Endodermal cell (in vitro differentiated cells): ENCODE results near the gene CEP112. TPM values are rescaled to one million over a fixed set of nuclear protein-coding genes. Genes with fewer than 3 reads are reported as not detected.

Experiments used
- DNase-seq: peaks from one replicate; pipeline ENCODE4 v3.0.0-alpha.2; 2017
- H3K27ac ChIP-seq: 2 replicates; pipeline ENCODE4 v1.5.1; 2013; ENCODE audit warnings: mild to moderate bottlenecking, low read depth, low read length, moderate library complexity
- H3K27me3 ChIP-seq: 2 replicates; pipeline ENCODE4 v1.6.1; 2013; ENCODE audit warnings: mild to moderate bottlenecking, low read length, moderate library complexity; ENCODE audit not compliant: insufficient read depth, control insufficient read depth, poor library complexity, severe bottlenecking
- H3K36me3 ChIP-seq: 2 replicates; pipeline ENCODE4 v1.7.0; 2013; ENCODE audit warnings: mild to moderate bottlenecking, low read length, moderate library complexity; ENCODE audit not compliant: control insufficient read depth, insufficient read depth
- H3K4me1 ChIP-seq: one replicate; pipeline ENCODE4 v1.7.0; 2013; ENCODE audit warnings: low read length; ENCODE audit not compliant: control insufficient read depth, insufficient read depth
- H3K4me3 ChIP-seq: 2 replicates; pipeline ENCODE4 v1.5.1; 2013; ENCODE audit warnings: mild to moderate bottlenecking, low read length, moderate library complexity
- H3K9ac ChIP-seq: 2 replicates; pipeline ENCODE4 v1.6.1; 2013; ENCODE audit warnings: mild to moderate bottlenecking, low read length, moderate library complexity; ENCODE audit not compliant: poor library complexity, severe bottlenecking; ENCODE audit errors: extremely low read depth
- H3K9me3 ChIP-seq: 2 replicates; pipeline ENCODE4 v1.6.1; 2013; ENCODE audit warnings: mild to moderate bottlenecking, low read length, moderate library complexity; ENCODE audit not compliant: control insufficient read depth
- H3K27ac Mint-ChIP-seq: 2 replicates; pipeline ENCODE4 v1.8.0; 2020; ENCODE audit warnings: mixed read lengths
- H3K27me3 Mint-ChIP-seq: 2 replicates; pipeline ENCODE4 v1.8.0; 2021; ENCODE audit warnings: mild to moderate bottlenecking, mixed read lengths; ENCODE audit not compliant: insufficient read depth
- H3K36me3 Mint-ChIP-seq: 2 replicates; pipeline ENCODE4 v1.8.0; 2020; ENCODE audit warnings: low read depth, mixed read lengths
- H3K4me1 Mint-ChIP-seq: 2 replicates; pipeline ENCODE4 v1.8.0; 2020; ENCODE audit warnings: mixed read lengths
- H3K4me3 Mint-ChIP-seq: 2 replicates; pipeline ENCODE4 v1.8.0; 2020; ENCODE audit warnings: mild to moderate bottlenecking, moderate library complexity, mixed read lengths
- H3K9me3 Mint-ChIP-seq: 2 replicates; pipeline ENCODE4 v1.8.0; 2020; ENCODE audit warnings: mild to moderate bottlenecking, mixed read lengths
- WGBS, 2 experiments: methylation state at CpG; one replicate each; pipeline versions ENCODE4 v1.1.5 to v1.1.7; 2013; ENCODE audit warnings: missing lambda C conversion rate in 2 of 2, mixed read lengths in 1 of 2; ENCODE audit not compliant: insufficient coverage in 1 of 2, insufficient read length in 1 of 2; 5-methylcytosine and 5-hydroxymethylcytosine counted together
- total RNA-seq, 2 donors: library from RNA; stranded (reverse); fragmentation: NEBNext Ultra II Directional in 1 of 2; extraction: Animal tissue kit (Norgen Biotek cat#: 25700) in 1 of 2; gene quantifications; 2 replicates in 1 of 2; 3 replicates in 1 of 2; pipeline ENCODE4 v1.2.1, GENCODE V29; 2021
- TF ChIP-seq, protein P1 (sequence below): fragments of 200-600 bp; sonication (generic); conservative IDR thresholded peaks from 2 replicates; pipeline ENCODE4 v1.5.0; 2021; ENCODE audit warnings: antibody characterized with exemption, mild to moderate bottlenecking

Gene CEP112
- total RNA-seq, 2 donors from 2014 or later = 15.2 to 21.4 TPM

GRCh38 chr17:65820811-65821210 lies 371.1 kb downstream of the CEP112 start:
- Mint-ChIP-seq H3K27ac (no peak overlapping the region), H3K4me3 (no peak overlapping the region), H3K27me3 (no peaks in the 10 kb centered on the region), H3K4me1 (no peaks in the 10 kb centered on the region), H3K9me3 (no peaks in the 10 kb centered on the region), H3K36me3 (no peaks in the 10 kb centered on the region)
- no peaks in the 10 kb centered on the region for H3K36me3 ChIP-seq
- no peak for DNase-seq
- TF ChIP-seq, protein P1, sequence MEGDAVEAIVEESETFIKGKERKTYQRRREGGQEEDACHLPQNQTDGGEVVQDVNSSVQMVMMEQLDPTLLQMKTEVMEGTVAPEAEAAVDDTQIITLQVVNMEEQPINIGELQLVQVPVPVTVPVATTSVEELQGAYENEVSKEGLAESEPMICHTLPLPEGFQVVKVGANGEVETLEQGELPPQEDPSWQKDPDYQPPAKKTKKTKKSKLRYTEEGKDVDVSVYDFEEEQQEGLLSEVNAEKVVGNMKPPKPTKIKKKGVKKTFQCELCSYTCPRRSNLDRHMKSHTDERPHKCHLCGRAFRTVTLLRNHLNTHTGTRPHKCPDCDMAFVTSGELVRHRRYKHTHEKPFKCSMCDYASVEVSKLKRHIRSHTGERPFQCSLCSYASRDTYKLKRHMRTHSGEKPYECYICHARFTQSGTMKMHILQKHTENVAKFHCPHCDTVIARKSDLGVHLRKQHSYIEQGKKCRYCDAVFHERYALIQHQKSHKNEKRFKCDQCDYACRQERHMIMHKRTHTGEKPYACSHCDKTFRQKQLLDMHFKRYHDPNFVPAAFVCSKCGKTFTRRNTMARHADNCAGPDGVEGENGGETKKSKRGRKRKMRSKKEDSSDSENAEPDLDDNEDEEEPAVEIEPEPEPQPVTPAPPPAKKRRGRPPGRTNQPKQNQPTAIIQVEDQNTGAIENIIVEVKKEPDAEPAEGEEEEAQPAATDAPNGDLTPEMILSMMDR = no peak
- WGBS, 2 experiments = 83 to 93% methylated on average over 1 of the region's 2 CpGs
- no peaks in the 10 kb centered on the region for H3K9me3 ChIP-seq
- H3K4me1 ChIP-seq = no peaks in the 10 kb centered on the region
- H3K9ac ChIP-seq = no peak overlapping the region
- H3K27ac ChIP-seq = no peak overlapping the region
- H3K4me3 ChIP-seq = no peak overlapping the region
- H3K27me3 ChIP-seq = no peaks in the 10 kb centered on the region

- Histone ChIP-seq H3K4me3 (no peak overlapping the region), H3K9ac (no peak overlapping the region), H3K36me3 (no peaks in the 10 kb centered on the region), H3K27me3 (no peaks in the 10 kb centered on the region), H3K27ac (no peak overlapping the region), H3K9me3 (no peaks in the 10 kb centered on the region), H3K4me1 (no peaks in the 10 kb centered on the region)
- Mint-ChIP-seq H3K27ac (no peak overlapping the region), H3K27me3 (no peaks in the 10 kb centered on the region), H3K36me3 (no peaks in the 10 kb centered on the region), H3K4me3 (no peak overlapping the region), H3K4me1 (no peaks in the 10 kb centered on the region), H3K9me3 (no peaks in the 10 kb centered on the region)
- 100% methylated on average over 1 of the region's 1 CpG; no CpG with 5 or more reads in 1 of the 2 experiments for WGBS, 2 experiments
- TF ChIP-seq, protein P1 = no peak
- DNase-seq = no peak
These were observed 371.6 kb downstream of the CEP112 start for GRCh38 chr17:65820306-65820705.

- no peaks in the 10 kb centered on the region for H3K4me1 ChIP-seq
- H3K9me3 ChIP-seq = no peaks in the 10 kb centered on the region
- WGBS, 2 experiments = 40 to 41% methylated on average over 3 of the region's 3 CpGs
- Mint-ChIP-seq H3K4me1 (no peaks in the 10 kb centered on the region), H3K4me3 (no peak overlapping the region), H3K36me3 (no peaks in the 10 kb centered on the region), H3K27me3 (no peaks in the 10 kb centered on the region), H3K9me3 (no peaks in the 10 kb centered on the region), H3K27ac (no peak overlapping the region)
- H3K4me3 ChIP-seq = no peak overlapping the region
- H3K27me3 ChIP-seq = no peaks in the 10 kb centered on the region
- TF ChIP-seq, protein P1 = no peak
- no peak overlapping the region for H3K9ac ChIP-seq
- no peaks in the 10 kb centered on the region for H3K36me3 ChIP-seq
- no peak for DNase-seq
- H3K27ac ChIP-seq = no peak overlapping the region
These were observed 372.1 kb downstream of the CEP112 start for GRCh38 chr17:65819810-65820209.
